ENCODE data around the gene KIF4A.
"Not testable (repeated sequence)": the region's sequence is repeated elsewhere in the genome, so short reads cannot be mapped to it uniquely, and the experiment has no call there.

Gene KIF4A

DNA sequence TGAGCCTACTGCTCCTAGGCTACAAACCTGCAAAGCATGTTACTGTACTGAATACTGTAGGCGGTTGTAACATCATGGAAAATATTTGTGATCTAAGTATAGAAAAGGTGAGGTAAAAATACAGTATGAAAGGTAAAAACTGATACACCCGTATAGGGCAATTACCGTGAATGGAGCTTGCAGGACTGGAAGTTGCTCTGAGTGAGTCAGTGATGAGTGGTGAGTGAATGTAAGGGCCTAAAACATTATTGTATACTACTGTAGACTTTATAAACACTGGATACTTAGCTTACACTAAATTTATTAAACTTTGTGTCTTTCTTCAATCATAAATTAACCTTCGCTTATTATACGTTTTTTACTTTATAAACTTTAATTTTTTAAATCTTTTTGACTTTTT is 3.7 kb downstream of the KIF4A start:
- no peak for DNase-seq

DNA sequence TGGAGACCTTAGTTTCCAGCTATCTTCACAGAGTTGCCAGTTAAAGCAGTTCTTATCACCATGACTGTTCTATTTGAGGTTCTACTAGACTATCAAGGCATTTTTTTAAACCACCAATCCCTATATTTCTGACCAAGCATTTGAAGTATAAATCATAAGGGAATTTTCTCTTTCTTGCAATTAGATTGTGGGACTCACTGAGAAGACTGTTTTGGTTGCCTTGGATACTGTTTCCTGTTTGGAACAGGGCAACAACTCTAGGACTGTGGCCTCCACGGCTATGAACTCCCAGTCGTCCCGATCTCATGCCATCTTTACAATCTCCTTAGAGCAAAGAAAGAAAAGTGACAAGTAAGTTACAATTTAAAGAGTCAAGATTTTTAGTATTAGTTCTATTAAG is 11.8 kb downstream of the KIF4A start:
- no peak for DNase-seq

DNA sequence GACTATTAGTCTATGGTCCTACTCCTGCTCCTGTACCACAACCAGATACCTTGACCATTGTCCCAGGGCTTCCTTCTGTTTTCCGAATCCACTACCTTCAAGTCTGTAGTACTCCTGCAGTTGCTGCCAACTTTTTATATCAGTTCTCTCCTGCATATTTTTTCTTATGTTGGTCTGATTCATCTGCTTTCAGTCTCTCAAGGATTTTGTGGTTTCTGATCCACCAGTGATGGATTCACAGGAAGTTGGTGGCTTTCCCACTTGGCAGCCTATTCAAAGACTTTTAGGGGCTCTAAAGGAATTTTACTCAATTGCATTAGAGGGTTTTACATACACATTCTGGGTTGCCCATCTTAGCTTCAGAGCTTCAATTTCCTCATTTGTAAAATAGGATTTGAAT is 23.6 kb downstream of the KIF4A start:
- no peak for DNase-seq

DNA sequence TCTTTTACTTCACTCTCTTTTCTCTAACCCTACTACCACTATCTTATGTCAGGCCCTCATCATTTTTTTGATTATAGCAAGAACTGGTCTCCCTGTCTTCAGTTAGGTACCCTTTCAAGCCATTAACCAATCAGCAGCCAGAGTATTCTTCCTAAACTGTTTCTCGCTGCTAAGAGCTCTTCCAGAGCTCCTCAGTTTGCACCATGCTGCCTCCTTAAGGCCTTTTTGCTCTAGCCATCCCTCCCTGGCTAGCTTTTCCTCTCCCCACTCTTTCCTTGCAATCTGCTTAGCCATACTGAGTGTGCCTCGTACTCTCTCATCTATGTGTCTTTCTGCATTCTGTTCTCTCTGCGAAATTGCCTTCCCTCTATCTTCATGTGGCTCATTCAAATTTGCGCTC is 32.9 kb downstream of the KIF4A start:
- DNase-seq: no peak

DNA sequence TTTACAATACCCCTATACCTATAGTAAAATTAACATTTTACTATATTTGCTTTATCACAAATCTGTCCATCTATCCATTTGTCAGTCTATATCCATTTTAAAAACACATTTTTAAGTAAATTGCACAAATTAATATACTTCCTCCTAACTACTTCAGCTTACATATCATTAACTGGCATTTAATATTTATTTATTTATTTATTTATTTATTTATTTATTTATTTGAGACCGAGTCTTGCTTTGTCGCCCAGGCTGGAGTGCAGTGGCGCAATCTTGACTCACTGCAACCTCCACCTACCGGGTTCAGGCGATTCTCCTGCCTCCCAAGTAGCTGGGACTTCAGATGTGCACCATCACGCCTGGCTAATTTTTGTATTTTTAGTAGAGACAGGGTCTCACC is 33.7 kb downstream of the KIF4A start:
- DNase-seq: not testable (repeated sequence)

DNA sequence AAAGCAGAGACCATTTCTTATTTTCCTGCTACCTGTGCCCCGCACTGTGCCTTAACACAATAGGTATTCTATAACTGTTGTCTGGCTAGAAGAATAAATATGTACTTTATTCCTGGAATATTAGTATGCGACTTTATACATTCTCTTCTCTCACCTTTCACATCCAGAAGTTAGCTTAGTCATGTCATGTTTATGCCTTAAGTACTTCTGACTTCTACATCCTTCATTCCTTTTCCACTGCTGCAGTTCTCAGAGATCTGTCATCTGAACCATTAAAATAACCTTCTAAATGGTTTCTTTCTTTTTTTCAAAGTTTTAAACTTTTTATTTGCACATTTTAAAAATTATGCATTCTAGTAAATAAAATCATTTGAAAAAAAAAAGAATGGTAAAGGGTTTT is 34.4 kb downstream of the KIF4A start:
- DNase-seq: no peak

DNA sequence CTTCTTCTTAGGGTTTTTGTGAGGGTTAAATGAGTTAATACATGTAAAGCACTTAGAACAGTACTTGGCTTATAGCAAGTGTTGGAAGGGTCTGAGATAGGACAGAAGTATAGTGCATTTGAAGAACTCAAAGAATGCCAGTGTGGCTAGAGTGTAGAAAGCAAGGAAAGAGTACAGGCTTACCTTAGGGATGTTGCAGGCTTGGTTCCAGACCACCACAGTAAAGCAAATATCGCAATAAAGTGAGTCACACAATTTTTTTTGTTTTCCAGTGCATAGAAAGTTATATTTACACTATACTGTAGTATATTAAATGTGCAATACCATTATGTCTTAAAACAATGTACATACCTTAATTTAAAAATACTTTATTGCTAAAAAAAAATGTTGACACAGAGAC is 41.3 kb downstream of the KIF4A start:
- no peak for DNase-seq

DNA sequence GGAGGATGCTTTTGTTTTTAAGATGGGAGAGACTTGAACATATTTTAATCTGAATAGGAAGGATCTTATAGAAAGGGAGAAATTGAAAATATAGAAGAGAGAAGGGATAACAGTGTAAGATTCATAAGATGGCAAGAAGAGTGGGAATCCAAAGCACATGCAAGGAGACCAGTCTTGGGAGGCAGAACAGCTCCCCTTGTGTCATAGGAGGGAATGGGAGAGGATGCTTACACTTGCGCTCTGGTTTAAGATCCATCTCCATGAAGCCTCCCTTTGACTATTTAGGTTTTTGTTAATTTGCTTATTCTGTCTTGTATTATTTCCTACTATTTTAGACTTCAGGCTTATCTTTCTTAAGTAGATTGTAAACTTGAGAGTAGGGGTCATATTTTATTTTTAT is 42.7 kb downstream of the KIF4A start:
- DNase-seq: no peak

DNA sequence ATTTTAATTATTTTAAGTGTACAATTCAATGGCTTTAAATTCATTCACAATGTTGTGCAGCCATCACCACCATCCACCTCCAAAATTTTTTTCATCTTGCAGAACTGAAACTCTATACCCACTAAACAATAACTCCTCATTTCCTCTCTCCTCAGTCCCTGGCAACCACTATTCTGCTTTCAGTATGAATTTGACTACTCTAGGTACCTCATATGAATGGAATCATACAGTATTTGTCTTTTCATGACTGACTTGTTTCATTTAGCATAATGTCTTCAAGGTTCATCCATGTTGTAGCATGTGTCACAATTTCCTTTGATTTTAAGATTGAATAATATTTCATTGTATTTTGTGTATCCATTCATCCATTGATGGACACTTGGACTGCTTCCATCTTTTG is 46.9 kb downstream of the KIF4A start:
- no peak for DNase-seq

DNA sequence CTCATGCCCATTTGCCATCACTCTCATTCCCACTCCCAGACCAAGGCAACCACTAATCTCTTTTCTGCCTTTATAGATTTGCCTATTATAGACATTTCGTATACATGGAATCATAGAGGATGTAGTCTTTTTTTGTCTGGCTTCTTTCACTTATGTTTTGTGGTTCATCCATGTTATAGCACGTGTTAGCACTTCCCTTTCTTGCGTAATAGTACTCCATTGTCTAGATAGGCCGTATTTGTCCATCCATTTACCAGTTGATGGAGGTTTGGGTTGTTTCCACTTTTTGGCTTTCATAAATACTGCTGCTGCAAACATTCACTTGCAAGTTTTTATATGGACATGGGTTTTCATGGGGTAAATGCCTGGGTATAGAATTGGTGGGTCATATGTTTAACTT is 48.4 kb downstream of the KIF4A start:
- DNase-seq: no peak

DNA sequence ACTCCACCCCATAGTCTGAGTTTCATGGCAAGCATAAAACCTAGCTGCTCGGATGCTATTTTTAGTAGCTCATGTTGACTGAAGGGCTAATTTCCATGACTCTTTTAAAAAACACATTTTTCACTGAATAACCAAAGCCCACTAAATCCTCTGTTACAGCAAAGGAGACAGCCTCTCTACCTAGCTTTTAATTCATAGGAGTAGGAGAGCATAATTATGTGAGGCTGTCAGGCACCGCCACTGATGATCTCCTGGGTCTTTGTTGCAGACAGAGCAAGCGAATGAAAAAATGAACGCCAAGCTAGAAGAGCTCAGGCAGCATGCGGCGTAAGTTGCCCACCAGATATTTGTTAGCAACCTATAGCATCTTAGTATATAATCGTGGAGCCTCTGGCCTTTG is 53.5 kb downstream of the KIF4A start:
- no peak for DNase-seq

DNA sequence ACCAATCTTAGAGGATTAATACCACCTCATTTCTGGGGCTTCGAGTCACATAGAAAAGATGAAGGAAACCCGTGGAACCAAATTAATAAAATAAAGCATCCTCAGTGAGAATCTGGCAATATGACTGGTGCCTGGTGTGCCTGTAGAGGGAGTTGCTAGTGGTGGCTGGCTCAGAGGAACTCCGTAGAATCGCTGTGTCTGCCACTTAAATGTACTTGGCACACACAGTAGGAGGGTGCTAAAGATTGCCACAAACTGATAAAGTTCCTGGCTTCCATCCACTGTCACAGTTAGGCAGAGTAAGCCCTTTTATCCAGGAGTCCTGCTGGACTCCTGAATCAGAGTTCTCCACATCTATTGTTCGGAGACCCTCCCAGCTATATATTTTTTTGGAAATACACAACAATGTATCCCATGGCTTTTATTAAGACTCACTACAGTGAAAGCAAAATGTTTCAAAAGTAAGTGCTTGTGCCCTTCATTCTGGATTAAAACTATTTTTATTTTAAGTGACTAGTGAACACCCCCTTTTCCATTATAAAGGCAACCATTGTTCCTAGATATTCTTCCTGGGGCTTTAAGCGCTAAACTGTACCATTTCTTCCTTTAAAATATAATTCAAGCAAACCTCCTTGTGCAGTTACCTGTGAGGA is 56.6 kb downstream of the KIF4A start:
- DNase-seq: no peak

DNA sequence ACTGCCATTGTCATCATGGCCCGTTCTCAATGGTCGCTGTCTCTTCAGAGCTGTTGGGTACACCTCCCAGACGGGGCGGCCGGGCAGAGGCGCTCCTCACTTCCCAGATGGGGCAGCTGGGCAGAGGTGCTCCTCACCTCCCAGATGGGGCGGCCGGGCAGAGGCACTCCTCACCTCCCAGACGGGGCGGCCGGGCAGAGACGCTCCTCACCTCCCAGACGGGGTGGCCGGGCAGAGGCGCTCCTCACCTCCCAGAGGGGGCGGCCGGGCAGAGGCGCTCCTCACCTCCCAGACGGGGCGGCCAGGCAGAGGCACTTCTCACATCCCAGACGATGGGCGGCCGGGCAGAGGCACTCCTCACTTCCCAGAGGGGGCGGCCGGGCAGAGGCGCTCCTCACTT is 58.9 kb downstream of the KIF4A start:
- not testable (repeated sequence) for DNase-seq

DNA sequence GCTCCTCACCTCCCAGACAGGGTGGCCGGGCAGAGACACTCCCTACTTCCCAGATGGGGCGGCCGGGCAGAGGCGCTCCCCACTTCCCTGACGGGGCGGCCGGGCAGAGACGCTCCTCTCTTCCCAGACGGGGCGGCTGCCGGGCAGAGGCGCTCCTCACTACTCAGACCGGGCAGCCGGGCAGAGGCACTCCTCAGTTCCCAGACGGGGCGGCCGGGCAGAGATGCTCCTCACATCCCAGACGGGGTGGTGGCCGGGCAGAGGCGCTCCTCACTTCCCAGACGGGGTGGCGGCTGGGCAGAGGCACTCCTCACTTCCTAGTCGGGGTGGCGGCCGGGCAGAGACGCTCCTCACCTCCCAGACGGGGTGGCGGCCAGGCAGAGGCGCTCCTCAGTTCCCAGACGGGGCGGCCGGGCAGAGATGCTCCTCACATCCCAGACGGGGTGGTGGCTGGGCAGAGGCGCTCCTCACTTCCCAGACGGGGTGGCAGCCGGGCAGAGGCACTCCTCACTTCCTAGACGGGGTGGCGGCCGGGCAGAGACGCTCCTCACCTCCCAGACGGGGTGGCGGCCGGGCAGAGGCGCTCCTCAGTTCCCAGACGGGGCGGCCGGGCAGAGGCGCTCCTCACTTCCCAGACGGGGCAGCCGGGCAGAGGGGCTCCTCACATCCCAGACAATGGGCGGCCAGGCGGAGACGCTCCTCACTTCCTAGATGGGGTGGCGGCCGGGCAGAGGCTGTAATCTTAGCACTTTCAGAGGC is 59.6 kb downstream of the KIF4A start:
- DNase-seq: not testable (repeated sequence)

DNA sequence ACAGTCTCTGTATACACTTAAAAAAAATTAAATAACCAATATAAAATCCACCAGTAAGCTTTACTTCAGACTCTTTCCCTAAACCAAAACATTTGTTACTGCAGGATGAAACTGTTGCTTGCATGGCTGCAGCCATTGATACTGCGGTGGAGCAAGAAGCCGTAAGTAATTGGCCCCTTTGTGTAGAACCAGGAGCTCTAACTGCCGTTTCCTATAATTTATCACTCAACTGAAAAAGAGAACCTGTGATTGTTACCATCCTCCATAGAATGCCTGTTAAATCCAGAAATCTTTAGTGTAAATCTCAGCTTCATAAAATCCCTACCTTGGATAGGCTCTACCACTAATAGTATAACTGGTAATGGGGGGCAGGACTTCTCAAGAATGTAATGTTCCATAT is 62.6 kb downstream of the KIF4A start:
- no peak for DNase-seq

DNA sequence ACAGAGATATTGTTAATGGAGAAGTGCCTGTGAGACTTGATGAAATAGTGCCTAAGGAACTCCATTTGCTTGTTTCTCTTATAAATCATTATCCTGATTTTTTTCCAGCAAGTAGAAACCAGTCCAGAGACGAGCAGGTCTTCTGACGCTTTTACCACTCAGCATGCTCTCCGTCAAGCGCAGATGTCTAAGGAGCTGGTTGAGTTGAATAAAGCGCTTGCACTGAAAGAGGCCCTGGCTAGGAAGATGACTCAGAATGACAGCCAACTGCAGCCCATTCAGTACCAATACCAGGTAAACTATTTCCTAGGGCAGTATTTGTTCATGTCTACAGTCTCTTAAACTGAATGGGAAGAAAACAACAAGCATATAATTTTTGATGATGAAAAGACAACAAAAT is 63.6 kb downstream of the KIF4A start:
- DNase-seq: no peak

DNA sequence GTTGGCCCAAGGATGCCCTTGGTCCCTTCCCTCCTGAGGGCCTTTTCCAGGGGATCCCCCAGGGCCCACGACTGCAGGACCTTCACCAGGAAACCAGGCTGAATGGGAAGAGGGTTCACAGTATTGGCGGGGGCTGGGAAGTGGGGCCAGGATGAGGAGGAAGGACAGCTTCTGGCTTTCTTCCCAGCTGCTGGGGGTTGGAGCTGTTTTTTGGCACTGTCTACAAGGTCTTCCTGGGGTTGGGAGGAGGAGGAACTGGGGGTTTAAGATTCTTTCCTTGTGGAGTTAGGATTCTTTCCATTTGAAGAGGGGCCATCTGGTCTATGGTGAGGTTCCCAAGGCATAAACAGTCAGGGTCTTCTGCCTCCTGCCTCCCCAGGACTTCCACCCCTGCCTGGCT is 64.8 kb downstream of the KIF4A start:
- no peak for DNase-seq

DNA sequence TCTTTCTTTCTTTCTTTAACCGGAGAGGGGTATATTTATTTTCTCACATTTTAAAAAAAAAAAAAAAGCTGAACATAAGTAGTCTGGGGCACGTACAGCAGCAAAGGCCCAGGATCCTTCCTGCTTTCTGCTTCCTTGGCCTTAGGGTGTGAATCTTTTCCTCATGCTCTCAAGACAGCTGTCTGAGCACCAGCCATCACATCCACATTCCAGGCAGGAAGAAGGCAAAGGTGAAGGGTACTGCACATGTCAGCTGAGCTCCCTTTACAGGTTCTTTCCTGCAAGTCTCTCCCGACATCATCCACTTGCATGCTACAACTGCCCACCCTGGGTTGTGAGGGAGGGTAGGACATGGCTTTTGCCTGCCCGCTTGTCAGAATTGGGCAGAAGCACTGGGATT is 69.6 kb downstream of the KIF4A start:
- DNase-seq: no peak

DNA sequence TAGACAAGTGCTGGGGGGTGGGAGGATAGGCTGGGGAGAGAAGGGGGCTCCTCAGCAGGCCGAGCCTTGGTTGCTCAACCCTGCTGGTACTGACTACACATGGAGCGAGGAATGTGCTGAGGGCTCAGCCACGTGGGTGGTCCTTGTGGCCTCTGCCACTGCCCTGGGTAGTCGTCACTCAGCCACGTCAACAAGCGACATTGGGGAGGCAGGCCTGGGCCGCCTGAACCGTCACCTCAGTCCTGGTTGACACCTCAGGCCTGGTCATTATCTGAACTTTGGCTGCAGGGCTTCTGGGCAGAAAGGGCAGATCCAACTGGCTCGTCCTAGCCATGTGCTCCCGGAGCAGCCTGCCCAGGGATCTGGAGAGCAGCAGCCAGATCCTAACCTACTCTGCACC is 70.5 kb downstream of the KIF4A start:
- no peak for DNase-seq

DNA sequence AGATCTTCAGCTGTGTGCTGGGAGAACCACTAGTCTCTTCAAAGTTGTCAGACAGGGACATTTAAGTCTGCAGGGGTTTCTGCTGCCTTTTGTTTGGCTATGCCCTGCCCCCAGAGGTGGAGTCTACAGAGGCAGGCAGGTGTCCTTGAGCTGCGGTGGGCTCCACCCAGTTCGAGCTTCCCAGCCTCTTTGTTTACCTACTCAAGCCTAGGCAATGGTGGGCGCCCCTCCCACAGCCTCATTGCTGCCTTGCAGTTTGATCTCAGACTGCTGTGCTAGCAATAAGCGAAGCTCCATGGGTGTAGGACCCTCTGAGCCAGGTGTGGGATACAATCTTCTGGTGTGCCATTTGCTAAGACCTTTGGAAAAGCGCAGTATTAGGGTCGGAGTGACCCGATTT is 78.8 kb downstream of the KIF4A start:
- not testable (repeated sequence) for DNase-seq

DNA sequence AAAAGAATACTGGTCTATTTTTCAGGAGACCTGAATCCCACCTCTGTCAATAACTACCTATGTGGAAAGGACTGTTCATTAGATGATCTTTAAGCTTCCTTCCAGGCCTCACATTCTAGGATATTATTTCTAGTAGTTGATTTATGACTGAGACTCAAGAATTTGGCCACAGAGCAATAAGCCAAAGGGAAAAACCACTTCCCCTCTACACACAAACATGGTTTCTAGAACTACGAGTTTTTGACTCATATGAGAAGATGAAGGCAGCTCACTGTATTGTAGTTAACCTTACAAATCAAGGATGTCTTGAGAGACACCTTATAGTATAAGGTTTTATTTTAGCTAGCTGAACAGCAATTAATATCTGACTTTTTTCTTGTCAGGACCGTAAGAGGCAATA is 96.3 kb downstream of the KIF4A start:
- DNase-seq: no peak

DNA sequence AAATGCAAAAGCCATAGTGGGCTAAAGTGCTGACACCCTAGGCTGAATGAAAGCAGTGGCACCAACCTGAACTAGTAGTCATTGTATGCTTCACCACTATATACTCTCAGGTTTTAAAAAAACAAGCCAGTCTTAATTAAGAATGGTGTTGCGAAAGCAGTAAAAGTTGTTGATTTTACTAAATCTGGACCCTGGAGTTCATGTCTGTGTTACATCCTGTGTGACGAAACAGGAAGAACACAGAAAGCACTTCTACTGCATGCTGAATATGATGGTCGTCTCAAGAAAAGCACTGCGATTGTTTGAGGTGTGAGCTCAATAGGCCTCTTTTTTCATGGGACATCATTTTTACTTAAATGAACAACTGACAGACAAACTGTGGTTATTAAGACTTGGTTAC is 109.0 kb downstream of the KIF4A start:
- DNase-seq: no peak

DNA sequence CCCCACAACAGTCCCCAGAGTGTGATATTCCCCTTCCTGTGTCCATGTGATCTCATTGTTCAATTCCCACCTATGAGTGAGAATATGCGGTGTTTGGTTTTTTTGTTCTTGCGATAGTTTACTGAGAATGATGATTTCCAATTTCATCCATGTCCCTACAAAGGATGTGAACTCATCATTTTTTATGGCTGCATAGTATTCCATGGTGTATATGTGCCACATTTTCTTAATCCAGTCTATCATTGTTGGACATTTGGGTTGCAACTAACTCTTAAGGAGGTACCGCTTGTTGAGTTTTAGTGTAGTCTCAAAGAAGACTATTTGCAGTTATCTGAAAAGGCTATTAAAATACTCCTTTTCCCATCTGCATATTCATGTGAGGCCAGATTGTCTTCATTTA is 110.3 kb downstream of the KIF4A start:
- DNase-seq: not testable (repeated sequence)

DNA sequence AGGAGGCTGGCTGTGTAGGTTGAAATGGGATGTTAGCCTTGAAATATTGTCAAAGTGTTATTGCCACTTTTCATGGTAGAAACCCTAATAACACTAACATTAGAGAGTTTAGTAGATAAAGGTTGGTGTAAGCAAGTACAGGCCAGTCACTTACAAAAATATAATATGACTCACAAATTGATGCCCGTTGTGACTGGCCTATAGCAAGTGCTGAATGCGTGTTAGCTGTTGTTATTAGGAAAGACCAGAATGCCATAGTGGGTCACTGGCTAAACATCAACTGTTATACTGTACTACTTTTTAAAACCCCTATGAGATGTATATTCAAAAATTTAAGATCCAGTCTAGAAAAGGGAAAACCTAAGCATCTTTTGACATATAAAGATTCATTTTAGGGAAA is 112.8 kb downstream of the KIF4A start:
- no peak for DNase-seq

DNA sequence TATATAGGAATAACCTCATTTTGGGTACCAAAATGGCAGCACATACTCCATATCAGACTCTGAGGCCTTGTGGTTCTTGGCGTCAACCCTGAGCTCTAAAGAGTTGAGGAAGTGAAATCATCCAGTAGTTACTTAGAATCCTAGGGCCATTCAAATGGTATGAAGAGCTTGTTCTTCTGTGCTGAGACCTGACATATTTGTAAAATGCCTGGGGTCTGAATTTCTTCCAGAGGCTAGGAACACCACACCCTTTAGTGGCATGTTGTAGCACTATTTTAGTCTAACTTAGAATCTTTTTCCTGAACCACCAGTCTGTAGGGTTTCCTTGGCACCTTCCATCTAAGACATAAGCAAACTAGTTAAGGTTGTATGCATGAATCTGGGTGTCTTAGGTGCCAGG is 115.1 kb downstream of the KIF4A start:
- no peak for DNase-seq

Data from activated T-cell treated with anti-CD3 and anti-CD28 coated beads, Interleukin-2, amount 50 U/mL, for 1 hour (primary cell).